ENCODE data around the gene SDK1. TPM values are rescaled to one million over a fixed set of nuclear protein-coding genes. Genes with fewer than 3 reads are reported as not detected.

The SDK1 gene
- total RNA-seq, 3 donors from 2014 or later (not counting 1 experiment from before 2014, with no cell fraction given) = 0.05 to 0.11 TPM; not detected in 1

GRCh38 chr7:4225361-4225771, 924.3 kb downstream of the SDK1 start:
- intact Hi-C loops (cut with micrococcal nuclease) = no loop called here
- Histone ChIP-seq H3K4me3 (ENCODE audit: low read length) (no peak overlapping the region), H3K27me3 (ENCODE audit: control insufficient read depth, insufficient read depth, low read length) (no peaks in the 10 kb centered on the region), H3K4me1 (ENCODE audit: control insufficient read depth, insufficient read depth, low read length) (no peaks in the 10 kb centered on the region), H3K27ac (ENCODE audit: low read length) (no peak overlapping the region), H3K36me3 (ENCODE audit: control insufficient read depth, insufficient read depth, low read length) (no peaks in the 10 kb centered on the region), H3K9me3 (ENCODE audit: control insufficient read depth, insufficient read depth, low read length) (no peaks in the 10 kb centered on the region)
- 94% methylated on average over 18 of the region's 18 CpGs for WGBS (ENCODE audit: insufficient coverage)
- ATAC-seq = no peak
- Mint-ChIP-seq H3K27ac (no peak overlapping the region), H3K27me3 (ENCODE audit: low read depth in 2 of 2) (no peaks in the 10 kb centered on the region), H3K4me1 (no peaks in the 10 kb centered on the region), H3K9me3 (peaks cover 0 to under 1% of the 10 kb centered on the region in 2 donors), H3K4me3 (no peak overlapping the region), H3K36me3 (no peaks in the 10 kb centered on the region)
- no peak for TF ChIP-seq CTCF (IDR thresholded peaks at IDR 0.05)
- no peak for DNase-seq

- Histone ChIP-seq H3K36me3 (ENCODE audit: control insufficient read depth, insufficient read depth, low read length) (no peaks in the 10 kb centered on the region), H3K27ac (ENCODE audit: low read length) (no peak overlapping the region), H3K4me1 (ENCODE audit: control insufficient read depth, insufficient read depth, low read length) (no peaks in the 10 kb centered on the region), H3K4me3 (ENCODE audit: low read length) (no peak overlapping the region), H3K27me3 (ENCODE audit: control insufficient read depth, insufficient read depth, low read length) (no peaks in the 10 kb centered on the region), H3K9me3 (ENCODE audit: control insufficient read depth, insufficient read depth, low read length) (no peaks in the 10 kb centered on the region)
- ATAC-seq (no peak), DNase-seq (no peak)
- 91% methylated on average over 21 of the region's 21 CpGs for WGBS (ENCODE audit: insufficient coverage)
- H3K27ac Mint-ChIP-seq = no peak overlapping the region
- no peak for TF ChIP-seq CTCF (IDR thresholded peaks at IDR 0.05)
- H3K36me3 Mint-ChIP-seq = no peaks in the 10 kb centered on the region
- H3K4me3 Mint-ChIP-seq = no peak overlapping the region
- intact Hi-C loops (cut with micrococcal nuclease) = no loop called here
- H3K9me3 Mint-ChIP-seq = peaks cover 0 to 2% of the 10 kb centered on the region in 2 donors
- no peaks in the 10 kb centered on the region for H3K27me3 Mint-ChIP-seq (ENCODE audit: low read depth in 2 of 2)
- no peaks in the 10 kb centered on the region for H3K4me1 Mint-ChIP-seq
These were observed 925.0 kb downstream of the SDK1 start for GRCh38 chr7:4225881-4226523.

GRCh38 chr7:4226524-4226882, 925.5 kb downstream of the SDK1 start:
- Mint-ChIP-seq H3K36me3 (no peaks in the 10 kb centered on the region), H3K27ac (no peak overlapping the region), H3K27me3 (ENCODE audit: low read depth in 2 of 2) (no peaks in the 10 kb centered on the region), H3K9me3 (peaks cover 0 to 2% of the 10 kb centered on the region in 2 donors), H3K4me1 (no peaks in the 10 kb centered on the region), H3K4me3 (no peak overlapping the region)
- no peak for ATAC-seq
- intact Hi-C loops (cut with micrococcal nuclease) = no loop called here
- Histone ChIP-seq H3K4me3 (ENCODE audit: low read length) (no peak overlapping the region), H3K4me1 (ENCODE audit: control insufficient read depth, insufficient read depth, low read length) (no peaks in the 10 kb centered on the region), H3K36me3 (ENCODE audit: control insufficient read depth, insufficient read depth, low read length) (no peaks in the 10 kb centered on the region), H3K27me3 (ENCODE audit: control insufficient read depth, insufficient read depth, low read length) (no peaks in the 10 kb centered on the region), H3K27ac (ENCODE audit: low read length) (no peak overlapping the region), H3K9me3 (ENCODE audit: control insufficient read depth, insufficient read depth, low read length) (no peaks in the 10 kb centered on the region)
- WGBS (ENCODE audit: insufficient coverage) = 84% methylated on average over 6 of the region's 6 CpGs
- no peak for DNase-seq
- no peak for TF ChIP-seq CTCF (IDR thresholded peaks at IDR 0.05)
